ENCODE data around the gene HSF2BP. TPM values are rescaled to one million over a fixed set of nuclear protein-coding genes. Genes with fewer than 3 reads are reported as not detected.

Gene HSF2BP
- total and polyA plus RNA-seq, 2 of the 8 experiments (the other 6 are each of a cell fraction or from before 2014, with no cell fraction given) = 0.51 to 0.93 TPM

DNA sequence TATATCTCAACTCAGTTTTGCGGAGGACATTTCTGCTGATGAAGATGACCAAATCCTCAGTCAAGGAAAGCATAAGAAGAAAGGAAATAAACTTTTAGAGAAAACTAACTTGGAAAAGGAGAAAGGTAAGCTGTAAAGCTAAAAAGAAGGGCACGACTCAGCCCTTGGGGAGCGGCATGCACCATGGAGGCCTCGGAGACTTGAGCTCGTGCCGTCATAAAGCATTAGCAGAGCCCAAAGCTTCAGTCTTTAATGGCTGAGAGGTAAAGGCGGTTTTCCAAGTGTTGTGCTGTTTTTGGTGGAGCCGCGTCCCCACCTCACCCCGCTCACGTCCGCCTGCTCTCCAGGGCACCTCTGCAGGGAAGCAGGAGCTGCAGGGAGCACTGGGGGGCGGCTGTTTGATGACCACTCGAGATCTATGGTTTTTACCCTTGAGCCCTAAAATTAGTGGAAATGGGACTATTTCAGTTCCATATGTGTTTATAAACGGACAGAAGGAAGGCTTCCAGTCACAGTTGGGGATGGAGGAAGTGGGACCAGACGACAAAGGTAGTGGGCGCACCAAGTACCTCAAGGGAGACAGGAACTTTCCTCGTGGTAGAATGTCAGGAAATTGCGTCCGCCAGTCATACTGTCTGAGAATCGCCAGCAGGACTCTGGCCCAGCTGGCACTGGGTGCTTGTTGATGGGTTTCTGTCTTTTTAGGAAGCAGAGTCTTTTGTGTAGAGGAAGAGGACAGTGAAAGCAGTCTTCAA, 27.7 kb upstream of the HSF2BP start (continued):
- TF ChIP-seq MAX (IDR thresholded peaks at IDR 0.05) (no peak), CTBP2 (IDR thresholded peaks at IDR 0.05; ENCODE audit: borderline replicate concordance, insufficient read depth, insufficient read length, low read length) (no peak), TBP (IDR thresholded peaks at IDR 0.05; ENCODE audit: low read depth, low read length) (no peak), RXRA (IDR thresholded peaks at IDR 0.05; ENCODE audit: insufficient read depth, low read depth, low read length) (no peak)
- TF ChIP-seq, protein P1, sequence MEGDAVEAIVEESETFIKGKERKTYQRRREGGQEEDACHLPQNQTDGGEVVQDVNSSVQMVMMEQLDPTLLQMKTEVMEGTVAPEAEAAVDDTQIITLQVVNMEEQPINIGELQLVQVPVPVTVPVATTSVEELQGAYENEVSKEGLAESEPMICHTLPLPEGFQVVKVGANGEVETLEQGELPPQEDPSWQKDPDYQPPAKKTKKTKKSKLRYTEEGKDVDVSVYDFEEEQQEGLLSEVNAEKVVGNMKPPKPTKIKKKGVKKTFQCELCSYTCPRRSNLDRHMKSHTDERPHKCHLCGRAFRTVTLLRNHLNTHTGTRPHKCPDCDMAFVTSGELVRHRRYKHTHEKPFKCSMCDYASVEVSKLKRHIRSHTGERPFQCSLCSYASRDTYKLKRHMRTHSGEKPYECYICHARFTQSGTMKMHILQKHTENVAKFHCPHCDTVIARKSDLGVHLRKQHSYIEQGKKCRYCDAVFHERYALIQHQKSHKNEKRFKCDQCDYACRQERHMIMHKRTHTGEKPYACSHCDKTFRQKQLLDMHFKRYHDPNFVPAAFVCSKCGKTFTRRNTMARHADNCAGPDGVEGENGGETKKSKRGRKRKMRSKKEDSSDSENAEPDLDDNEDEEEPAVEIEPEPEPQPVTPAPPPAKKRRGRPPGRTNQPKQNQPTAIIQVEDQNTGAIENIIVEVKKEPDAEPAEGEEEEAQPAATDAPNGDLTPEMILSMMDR (IDR thresholded peaks at IDR 0.05; ENCODE audit: control extremely low read depth in 1 of 3, insufficient read depth in 1 of 3, low read depth in 1 of 3, low read length in 3 of 3) = no peak
